ENCODE measurements around the gene MEIS1. TPM values are rescaled to one million over a fixed set of nuclear protein-coding genes. Genes with fewer than 3 reads are reported as not detected.

Gene MEIS1
- total and polyA plus RNA-seq, 2 experiments from 2014 or later = 0.16 to 0.28 TPM

DNA sequence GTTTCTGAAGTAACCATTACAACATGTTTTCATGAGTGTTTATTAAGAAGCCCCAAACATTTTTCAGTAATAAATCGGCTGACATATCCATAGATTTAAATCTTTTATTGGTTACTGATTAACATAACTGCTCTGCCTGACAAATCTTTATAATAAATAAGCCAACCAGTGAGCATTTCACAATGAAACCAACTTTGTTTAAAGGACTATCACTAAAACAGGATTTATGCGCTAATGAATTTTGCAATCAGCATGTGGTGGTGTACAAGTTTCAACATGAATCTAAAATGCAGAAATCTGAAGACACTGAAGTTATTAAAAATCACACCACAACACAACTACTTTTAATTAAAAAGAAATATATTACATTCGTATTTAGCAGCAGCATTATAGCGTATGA lies 166.7 kb downstream of the MEIS1 start:
- Histone ChIP-seq H3K4me1 (ENCODE audit: insufficient read depth) (0 out of 2 replicates have a peak, but pooled peaks cover under 1% of the 10 kb centered on the region), H3K79me2 (replicated peaks; ENCODE audit: insufficient read depth) (no peaks in the 10 kb centered on the region), H3K27ac (ENCODE audit: low read depth) (no peak overlapping the region), H3K27me3 (ENCODE audit: insufficient read depth) (no peaks in the 10 kb centered on the region), H3K36me3 (ENCODE audit: insufficient read depth) (no peaks in the 10 kb centered on the region), H3F3A (replicated peaks; ENCODE audit: low read depth) (no peaks in the 10 kb centered on the region), H3K4me2 (no peak overlapping the region), H3K9me2 (ENCODE audit: insufficient read depth) (no peaks in the 10 kb centered on the region), H3K4me3 (no peak overlapping the region), H4K20me1 (replicated peaks; ENCODE audit: insufficient read depth) (no peaks in the 10 kb centered on the region), H2AFZ (no peak overlapping the region)
- no peak for ATAC-seq
- Mint-ChIP-seq H3K9me3 (peaks cover 7% of the 10 kb centered on the region), H3K27ac (no peak overlapping the region), H3K4me3 (no peak overlapping the region), H3K4me1 (peaks cover under 1% of the 10 kb centered on the region; the same call in 2 of the 3 replicates), H3K36me3 (ENCODE audit: low read depth) (no peaks in the 10 kb centered on the region), H3K27me3 (ENCODE audit: insufficient read depth, low read depth, poor library complexity) (no peaks in the 10 kb centered on the region)
- TF ChIP-seq ZNF331 (CRISPR knock-in tag; IDR thresholded peaks at IDR 0.05; ENCODE audit: low read depth) (no peak), REST (IDR thresholded peaks at IDR 0.05; ENCODE audit: unreplicated experiment) (no peak)
- DNase-seq (ENCODE audit: low spot score) = no peak

- H4K20me1 ChIP-seq (replicated peaks; ENCODE audit: insufficient read depth) = no peaks in the 10 kb centered on the region
- no peak for ATAC-seq
- Mint-ChIP-seq H3K27me3 (ENCODE audit: insufficient read depth, low read depth, poor library complexity) (no peaks in the 10 kb centered on the region), H3K4me1 (no peaks in the 10 kb centered on the region), H3K27ac (no peak overlapping the region), H3K4me3 (no peak overlapping the region), H3K9me3 (peaks cover 7% of the 10 kb centered on the region), H3K36me3 (ENCODE audit: low read depth) (no peaks in the 10 kb centered on the region)
- no peak overlapping the region for H3K4me2 ChIP-seq
- TF ChIP-seq JUNB (IDR thresholded peaks at IDR 0.05; ENCODE audit: unreplicated experiment) = no peak
- TF ChIP-seq CREB1 (CRISPR knock-in tag; IDR thresholded peaks at IDR 0.05; ENCODE audit: low read depth) = no peak
- TF ChIP-seq REST (IDR thresholded peaks at IDR 0.05; ENCODE audit: unreplicated experiment) = no peak
- no peak for TF ChIP-seq ZNF331 (CRISPR knock-in tag; IDR thresholded peaks at IDR 0.05; ENCODE audit: low read depth)
- no peak for TF ChIP-seq NANOG (IDR thresholded peaks at IDR 0.05; ENCODE audit: borderline replicate concordance)
- TF ChIP-seq, protein P1, sequence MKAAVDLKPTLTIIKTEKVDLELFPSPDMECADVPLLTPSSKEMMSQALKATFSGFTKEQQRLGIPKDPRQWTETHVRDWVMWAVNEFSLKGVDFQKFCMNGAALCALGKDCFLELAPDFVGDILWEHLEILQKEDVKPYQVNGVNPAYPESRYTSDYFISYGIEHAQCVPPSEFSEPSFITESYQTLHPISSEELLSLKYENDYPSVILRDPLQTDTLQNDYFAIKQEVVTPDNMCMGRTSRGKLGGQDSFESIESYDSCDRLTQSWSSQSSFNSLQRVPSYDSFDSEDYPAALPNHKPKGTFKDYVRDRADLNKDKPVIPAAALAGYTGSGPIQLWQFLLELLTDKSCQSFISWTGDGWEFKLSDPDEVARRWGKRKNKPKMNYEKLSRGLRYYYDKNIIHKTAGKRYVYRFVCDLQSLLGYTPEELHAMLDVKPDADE (IDR thresholded peaks at IDR 0.05) = no peak
- TF ChIP-seq, protein P2, sequence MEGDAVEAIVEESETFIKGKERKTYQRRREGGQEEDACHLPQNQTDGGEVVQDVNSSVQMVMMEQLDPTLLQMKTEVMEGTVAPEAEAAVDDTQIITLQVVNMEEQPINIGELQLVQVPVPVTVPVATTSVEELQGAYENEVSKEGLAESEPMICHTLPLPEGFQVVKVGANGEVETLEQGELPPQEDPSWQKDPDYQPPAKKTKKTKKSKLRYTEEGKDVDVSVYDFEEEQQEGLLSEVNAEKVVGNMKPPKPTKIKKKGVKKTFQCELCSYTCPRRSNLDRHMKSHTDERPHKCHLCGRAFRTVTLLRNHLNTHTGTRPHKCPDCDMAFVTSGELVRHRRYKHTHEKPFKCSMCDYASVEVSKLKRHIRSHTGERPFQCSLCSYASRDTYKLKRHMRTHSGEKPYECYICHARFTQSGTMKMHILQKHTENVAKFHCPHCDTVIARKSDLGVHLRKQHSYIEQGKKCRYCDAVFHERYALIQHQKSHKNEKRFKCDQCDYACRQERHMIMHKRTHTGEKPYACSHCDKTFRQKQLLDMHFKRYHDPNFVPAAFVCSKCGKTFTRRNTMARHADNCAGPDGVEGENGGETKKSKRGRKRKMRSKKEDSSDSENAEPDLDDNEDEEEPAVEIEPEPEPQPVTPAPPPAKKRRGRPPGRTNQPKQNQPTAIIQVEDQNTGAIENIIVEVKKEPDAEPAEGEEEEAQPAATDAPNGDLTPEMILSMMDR (conservative IDR thresholded peaks at IDR 0.05; ENCODE audit: low read depth in 2 of 2) = no peak
- TF ChIP-seq EZH2phosphoT487 (IDR thresholded peaks at IDR 0.05; ENCODE audit: unreplicated experiment) = no peak
- TF ChIP-seq ZNF114 (CRISPR knock-in tag; IDR thresholded peaks at IDR 0.05) = no peak
- no peaks in the 10 kb centered on the region for H3K27me3 ChIP-seq (ENCODE audit: insufficient read depth)
- no peaks in the 10 kb centered on the region for H3K9me2 ChIP-seq (ENCODE audit: insufficient read depth)
- H3F3A ChIP-seq (replicated peaks; ENCODE audit: low read depth) = no peaks in the 10 kb centered on the region
- no peak for DNase-seq (ENCODE audit: low spot score)
- H3K4me1 ChIP-seq (ENCODE audit: insufficient read depth) = no peaks in the 10 kb centered on the region
- H3K36me3 ChIP-seq (ENCODE audit: insufficient read depth) = no peaks in the 10 kb centered on the region
- H2AFZ ChIP-seq = no peak overlapping the region
- H3K4me3 ChIP-seq = no peak overlapping the region
- H3K27ac ChIP-seq (ENCODE audit: low read depth) = no peak overlapping the region
- H3K79me2 ChIP-seq (replicated peaks; ENCODE audit: insufficient read depth) = no peaks in the 10 kb centered on the region
Measured at GRCh38 chr2:66602341-66602740, 167.4 kb downstream of the MEIS1 start.
